Hepatocyte (in vitro differentiated cells): ENCODE results near the gene DDX10. TPM values are rescaled to one million over a fixed set of nuclear protein-coding genes. Genes with fewer than 3 reads are reported as not detected.

Experiments
- DNase-seq: peaks from one replicate; pipeline ENCODE4 v3.0.0-alpha.2; 2016; ENCODE audit warnings: low spot score
- H2AFZ ChIP-seq: fragments of 200-600 bp; sonication (generic); 2 replicates; pipeline ENCODE4 v1.6.0; 2016; ENCODE audit warnings: antibody characterized with exemption, mild to moderate bottlenecking
- H3K27ac ChIP-seq: fragments of 200-600 bp; sonication (generic); 2 replicates; pipeline ENCODE4 v1.5.1; 2016; ENCODE audit warnings: mild to moderate bottlenecking
- H3K27me3 ChIP-seq: fragments of 200-600 bp; sonication (generic); 2 replicates; pipeline ENCODE4 v1.6.1; 2016
- H3K36me3 ChIP-seq: fragments of 200-600 bp; sonication (generic); replicated peaks from 2 replicates; pipeline ENCODE4 v1.5.1; 2016; ENCODE audit warnings: low read depth; ENCODE audit not compliant: insufficient read depth
- H3K4me1 ChIP-seq: fragments of 200-600 bp; sonication (generic); 2 replicates; pipeline ENCODE4 v1.5.1; 2016; ENCODE audit warnings: mild to moderate bottlenecking, moderate library complexity; ENCODE audit not compliant: insufficient read depth
- H3K4me2 ChIP-seq: fragments of 200-600 bp; sonication (generic); 2 replicates; pipeline ENCODE4 v1.6.0; 2016
- H3K4me3 ChIP-seq: fragments of 200-600 bp; sonication (generic); 2 replicates; pipeline ENCODE4 v1.5.1; 2016; ENCODE audit warnings: mild to moderate bottlenecking
- H3K79me2 ChIP-seq: fragments of 200-600 bp; sonication (generic); 2 replicates; pipeline ENCODE4 v1.6.0; 2017; ENCODE audit warnings: mild to moderate bottlenecking
- H3K9me2 ChIP-seq: fragments of 200-600 bp; sonication (generic); replicated peaks from 2 replicates; pipeline ENCODE4 v1.6.0; 2017; ENCODE audit warnings: mild to moderate bottlenecking; ENCODE audit not compliant: insufficient read depth
- H3K9me3 ChIP-seq: fragments of 200-600 bp; sonication (generic); 2 replicates; pipeline ENCODE4 v1.5.1; 2016; ENCODE audit warnings: low read depth, mild to moderate bottlenecking
- H4K20me1 ChIP-seq: fragments of 200-600 bp; sonication (generic); 2 replicates; pipeline ENCODE4 v1.6.0; 2016; ENCODE audit warnings: mild to moderate bottlenecking; ENCODE audit not compliant: insufficient read depth, poor library complexity, severe bottlenecking
- CTCF ChIP-seq: fragments of 200-600 bp; sonication (generic); IDR thresholded peaks from 2 replicates; pipeline ENCODE4 v1.5.1; 2016; ENCODE audit warnings: antibody characterized with exemption, mild to moderate bottlenecking; ENCODE audit not compliant: poor library complexity
- EZH2 ChIP-seq: fragments of 200-600 bp; sonication (generic); IDR thresholded peaks from 2 replicates; pipeline ENCODE4 v1.6.1; 2016; ENCODE audit warnings: antibody characterized with exemption, mild to moderate bottlenecking, borderline replicate concordance
- EZH2phosphoT487 ChIP-seq: fragments of 200-600 bp; sonication (generic); IDR thresholded peaks from one replicate; pipeline ENCODE4 v1.6.1; 2018; ENCODE audit warnings: antibody characterized with exemption, mild to moderate bottlenecking, low read depth, moderate library complexity; ENCODE audit not compliant: unreplicated experiment, severe bottlenecking
- WGBS: methylation state at CpG from one replicate; pipeline ENCODE4 v1.1.6; 2016; ENCODE audit warnings: low lambda C conversion rate; ENCODE audit errors: missing lambda C conversion rate; 5-methylcytosine and 5-hydroxymethylcytosine counted together
- polyA plus RNA-seq: library from polyadenylated mRNA; unstranded; fragments of >200 nt; fragmentation: Nextera tagmentation; extraction: Ambion mirVana; gene quantifications from 2 replicates; pipeline ENCODE4 v1.2.1, GENCODE V29; 2016
- total RNA-seq: library from RNA; depleted of rRNA; stranded (reverse); fragments of >200 nt; gene quantifications from 2 replicates; pipeline ENCODE4 v1.2.3, GENCODE V29; 2014

DDX10 gene
- total and polyA plus RNA-seq, 2 experiments from 2014 or later: 9.6 to 13.9 TPM

DNA sequence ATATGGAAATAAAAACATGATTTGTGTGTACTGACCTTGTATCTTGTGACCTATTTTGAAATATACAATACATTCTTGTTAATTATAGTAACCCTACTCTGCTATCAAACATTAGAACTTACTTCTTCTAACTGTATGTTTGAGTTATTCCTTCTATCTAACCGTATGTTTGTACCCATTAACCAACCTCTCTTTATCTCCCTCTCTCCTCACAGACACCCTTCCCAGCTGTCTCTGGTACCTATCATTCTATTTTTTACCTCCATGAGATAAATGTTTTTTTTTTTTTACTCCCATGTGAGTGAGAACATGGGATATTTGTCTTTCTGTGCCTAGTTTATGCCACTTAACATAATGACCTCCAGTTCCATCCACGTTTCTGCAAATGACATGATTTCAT, 128.7 kb downstream of the DDX10 start:
- 65% methylated on average over 2 of the region's 2 CpGs for WGBS
- Histone ChIP-seq H3K9me2 (no peaks in the 10 kb centered on the region), H3K27me3 (no peaks in the 10 kb centered on the region), H3K36me3 (no peaks in the 10 kb centered on the region), H3K4me3 (no peak overlapping the region), H3K79me2 (no peaks in the 10 kb centered on the region), H3K27ac (no peak overlapping the region), H3K4me1 (no peaks in the 10 kb centered on the region), H2AFZ (no peak overlapping the region), H3K9me3 (no peaks in the 10 kb centered on the region), H4K20me1 (no peaks in the 10 kb centered on the region), H3K4me2 (no peak overlapping the region)
- no peak for TF ChIP-seq EZH2
- no peak for TF ChIP-seq EZH2phosphoT487
- no peak for TF ChIP-seq CTCF
- DNase-seq: no peak

GRCh38 chr11:108796551-108796950, 131.7 kb downstream of the DDX10 start:
- H3K27me3 ChIP-seq: no peaks in the 10 kb centered on the region
- TF ChIP-seq EZH2 (no peak), CTCF (no peak), EZH2phosphoT487 (no peak)
- DNase-seq: no peak
- no peak overlapping the region for H3K27ac ChIP-seq
- H4K20me1 ChIP-seq: no peaks in the 10 kb centered on the region
- no peak overlapping the region for H3K4me3 ChIP-seq
- H3K4me1 ChIP-seq: no peaks in the 10 kb centered on the region
- WGBS: 81% methylated on average over 4 of the region's 4 CpGs
- H3K9me3 ChIP-seq: no peaks in the 10 kb centered on the region
- H3K9me2 ChIP-seq: no peaks in the 10 kb centered on the region
- H3K79me2 ChIP-seq: no peaks in the 10 kb centered on the region
- no peak overlapping the region for H2AFZ ChIP-seq
- no peaks in the 10 kb centered on the region for H3K36me3 ChIP-seq
- no peak overlapping the region for H3K4me2 ChIP-seq

DNA sequence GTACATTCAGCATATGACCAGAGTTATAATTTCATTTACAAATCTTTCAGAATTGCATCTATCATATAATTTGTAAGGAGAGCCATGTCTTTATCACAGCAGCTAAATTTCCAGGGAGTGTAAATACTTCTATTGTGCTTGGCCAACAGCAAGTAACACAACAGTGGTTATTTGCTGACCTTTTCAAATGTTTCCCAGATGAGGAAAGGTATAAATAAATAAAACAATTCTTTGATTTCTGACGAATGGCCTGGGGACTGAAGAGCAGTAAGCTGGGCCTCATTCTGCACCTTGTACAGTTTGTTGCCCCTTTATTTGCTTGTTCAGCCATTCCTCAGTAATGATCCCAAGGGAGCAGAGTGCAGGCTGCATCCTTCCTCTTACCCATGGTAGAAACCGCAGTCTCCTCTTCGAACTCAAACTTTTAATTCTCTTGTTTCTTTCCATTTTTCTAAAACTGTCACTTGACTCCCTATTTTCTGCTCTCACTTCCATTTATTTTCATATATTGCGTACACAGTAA, 132.8 kb downstream of the DDX10 start:
- Histone ChIP-seq H3K27me3 (no peaks in the 10 kb centered on the region), H2AFZ (no peak overlapping the region), H3K4me1 (no peaks in the 10 kb centered on the region), H3K4me2 (no peak overlapping the region), H4K20me1 (no peaks in the 10 kb centered on the region), H3K9me3 (no peaks in the 10 kb centered on the region), H3K9me2 (no peaks in the 10 kb centered on the region), H3K27ac (no peak overlapping the region), H3K4me3 (no peak overlapping the region), H3K36me3 (no peaks in the 10 kb centered on the region), H3K79me2 (no peaks in the 10 kb centered on the region)
- TF ChIP-seq EZH2phosphoT487 (no peak), CTCF (no peak)
- no peak for DNase-seq
- 90% methylated on average over 4 of the region's 4 CpGs for WGBS

- no peaks in the 10 kb centered on the region for H3K79me2 ChIP-seq
- H2AFZ ChIP-seq: no peak overlapping the region
- 81% methylated on average over 1 of the region's 1 CpG for WGBS
- no peaks in the 10 kb centered on the region for H4K20me1 ChIP-seq
- H3K9me2 ChIP-seq: no peaks in the 10 kb centered on the region
- no peaks in the 10 kb centered on the region for H3K4me1 ChIP-seq
- no peaks in the 10 kb centered on the region for H3K27me3 ChIP-seq
- H3K9me3 ChIP-seq: no peaks in the 10 kb centered on the region
- H3K4me3 ChIP-seq: no peak overlapping the region
- no peak overlapping the region for H3K27ac ChIP-seq
- TF ChIP-seq EZH2: no peak
- TF ChIP-seq EZH2phosphoT487: no peak
- no peak for TF ChIP-seq CTCF
- DNase-seq: no peak
- H3K36me3 ChIP-seq: no peaks in the 10 kb centered on the region
- no peak overlapping the region for H3K4me2 ChIP-seq
Measured at GRCh38 chr11:108802492-108802891, 137.6 kb downstream of the DDX10 start.
